Nephron (organoid): ENCODE results near the gene OXLD1.
A peak's percentile ranks its signal among the peaks of the same experiment; 100 is the strongest.

Source experiments
- H3K27ac Mint-ChIP-seq, 3 experiments: 2 replicates each; pipeline ENCODE4 v1.8.0; 2020; ENCODE audit warnings: mixed read lengths in 3 of 3, mild to moderate bottlenecking in 2 of 3, moderate library complexity in 1 of 3
- H3K27me3 Mint-ChIP-seq: 2 replicates; pipeline ENCODE4 v1.8.0; 2021; ENCODE audit warnings: low read depth, mild to moderate bottlenecking, moderate library complexity, mixed read lengths
- H3K36me3 Mint-ChIP-seq: 2 replicates; pipeline ENCODE4 v1.8.0; 2020; ENCODE audit warnings: low read depth, mixed read lengths
- H3K4me1 Mint-ChIP-seq: 2 replicates; pipeline ENCODE4 v1.8.0; 2020; ENCODE audit warnings: mixed read lengths
- H3K4me3 Mint-ChIP-seq, 3 experiments: 2 replicates each; pipeline ENCODE4 v1.8.0; 2020; ENCODE audit warnings: mild to moderate bottlenecking in 3 of 3, mixed read lengths in 3 of 3, moderate library complexity in 2 of 3
- H3K9me3 Mint-ChIP-seq: 2 replicates; pipeline ENCODE4 v1.8.0; 2020; ENCODE audit warnings: mixed read lengths
- TF ChIP-seq, protein P1 (sequence below), 3 experiments: fragments of 200-600 bp; sonication (generic); IDR thresholded peaks; one replicate each; pipeline ENCODE4 v1.5.0; 2021; ENCODE audit warnings: antibody characterized with exemption in 3 of 3; ENCODE audit not compliant: unreplicated experiment in 3 of 3

Gene OXLD1

DNA sequence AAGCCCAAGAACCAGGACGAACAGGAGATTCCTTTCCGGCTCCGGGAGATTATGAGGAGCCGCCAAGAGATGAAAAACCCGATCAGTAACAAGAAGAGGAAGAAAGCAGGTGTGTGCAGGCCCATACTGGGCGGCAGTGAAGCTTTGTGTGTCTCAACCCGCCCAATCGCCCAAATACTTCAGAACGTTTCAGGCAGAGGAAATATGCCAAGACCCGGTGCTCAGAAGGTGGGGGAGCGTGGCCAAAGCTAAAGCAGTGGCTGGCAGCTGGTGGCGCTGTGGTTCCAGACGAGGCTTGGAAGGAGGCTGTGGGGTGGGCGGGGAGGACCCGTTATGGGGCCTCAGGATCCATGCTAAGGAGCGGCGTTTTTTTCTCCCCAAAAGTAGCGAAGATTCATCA lies 1.3 kb upstream of the OXLD1 start:
- Mint-ChIP-seq H3K9me3 (no peaks in the 10 kb centered on the region), H3K27ac (no peak overlapping the region), H3K36me3 (peaks cover 24% of the 10 kb centered on the region), H3K4me3 (peak overlapping the region; percentile 88 to 95 (median 94)), H3K27me3 (no peaks in the 10 kb centered on the region), H3K4me1 (peaks cover 21% of the 10 kb centered on the region)
- TF ChIP-seq, protein P1, sequence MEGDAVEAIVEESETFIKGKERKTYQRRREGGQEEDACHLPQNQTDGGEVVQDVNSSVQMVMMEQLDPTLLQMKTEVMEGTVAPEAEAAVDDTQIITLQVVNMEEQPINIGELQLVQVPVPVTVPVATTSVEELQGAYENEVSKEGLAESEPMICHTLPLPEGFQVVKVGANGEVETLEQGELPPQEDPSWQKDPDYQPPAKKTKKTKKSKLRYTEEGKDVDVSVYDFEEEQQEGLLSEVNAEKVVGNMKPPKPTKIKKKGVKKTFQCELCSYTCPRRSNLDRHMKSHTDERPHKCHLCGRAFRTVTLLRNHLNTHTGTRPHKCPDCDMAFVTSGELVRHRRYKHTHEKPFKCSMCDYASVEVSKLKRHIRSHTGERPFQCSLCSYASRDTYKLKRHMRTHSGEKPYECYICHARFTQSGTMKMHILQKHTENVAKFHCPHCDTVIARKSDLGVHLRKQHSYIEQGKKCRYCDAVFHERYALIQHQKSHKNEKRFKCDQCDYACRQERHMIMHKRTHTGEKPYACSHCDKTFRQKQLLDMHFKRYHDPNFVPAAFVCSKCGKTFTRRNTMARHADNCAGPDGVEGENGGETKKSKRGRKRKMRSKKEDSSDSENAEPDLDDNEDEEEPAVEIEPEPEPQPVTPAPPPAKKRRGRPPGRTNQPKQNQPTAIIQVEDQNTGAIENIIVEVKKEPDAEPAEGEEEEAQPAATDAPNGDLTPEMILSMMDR (IDR thresholded peaks at IDR 0.05; ENCODE audit: unreplicated experiment in 3 of 3): no peak

DNA sequence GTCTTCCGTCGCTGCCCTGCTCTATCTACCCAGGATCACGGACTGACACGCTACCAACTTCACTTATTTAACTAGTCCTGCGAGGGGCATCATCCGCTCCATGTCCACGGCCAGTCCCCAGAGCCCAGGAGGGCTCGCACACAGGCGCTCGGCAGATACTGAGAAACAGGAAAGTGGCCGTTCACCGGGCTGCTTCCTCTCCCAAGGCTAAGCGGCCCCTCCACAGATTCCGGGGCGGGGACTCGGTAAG lies 388 bp downstream of the OXLD1 start:
- H3K27me3 Mint-ChIP-seq: no peaks in the 10 kb centered on the region
- H3K27ac Mint-ChIP-seq: peak overlapping the region; percentile 88 to 96 (median 94)
- peaks cover 13% of the 10 kb centered on the region for H3K36me3 Mint-ChIP-seq
- H3K9me3 Mint-ChIP-seq: no peaks in the 10 kb centered on the region
- peaks cover 21% of the 10 kb centered on the region for H3K4me1 Mint-ChIP-seq
- H3K4me3 Mint-ChIP-seq: peak overlapping the region; percentile 91 to 95 (median 92)
- TF ChIP-seq, protein P1 (IDR thresholded peaks at IDR 0.05; ENCODE audit: unreplicated experiment in 3 of 3): no peak

DNA sequence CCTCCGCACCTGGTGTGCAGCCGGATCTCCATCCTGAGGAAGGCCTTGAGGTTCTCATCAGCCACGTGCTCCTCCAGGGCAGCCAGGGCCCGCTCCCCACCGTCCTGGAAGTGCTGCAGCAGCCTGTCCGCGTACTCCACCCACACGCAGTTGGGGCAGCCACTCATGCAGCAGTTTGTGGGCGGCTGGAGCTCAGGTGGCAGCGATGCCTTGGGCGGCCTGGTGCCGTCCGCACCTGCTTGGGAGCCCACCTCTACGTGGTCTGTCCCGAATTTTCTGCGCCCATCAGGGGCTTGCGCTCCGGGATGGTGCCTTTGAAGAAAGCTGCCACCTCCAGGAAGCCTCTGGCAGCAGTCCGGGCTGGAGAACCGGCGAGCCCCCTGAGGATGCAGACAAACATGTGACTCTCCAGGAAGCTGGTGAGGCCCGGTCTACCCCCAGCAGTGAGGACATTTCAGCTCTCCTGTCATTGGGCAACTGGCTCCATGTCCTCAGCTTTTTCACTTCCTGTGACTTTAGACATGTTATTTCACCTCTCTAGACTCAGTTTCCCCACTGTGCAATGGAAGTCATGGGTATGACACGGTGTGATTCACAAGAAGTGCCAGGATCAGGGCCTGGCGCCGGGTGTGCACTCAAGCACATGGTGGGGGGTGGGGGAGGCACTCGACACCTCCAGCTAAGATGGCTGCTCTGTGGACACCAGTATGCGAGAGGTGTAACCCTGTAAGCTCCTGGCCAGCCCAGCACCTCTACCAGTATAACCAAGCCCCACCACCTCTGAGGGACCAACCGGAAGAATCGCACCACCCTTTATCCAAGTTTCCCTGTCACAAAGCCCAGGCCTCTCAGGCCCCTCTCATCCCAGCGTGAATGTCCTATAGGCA lies 957 bp downstream of the OXLD1 start:
- Mint-ChIP-seq H3K27ac (peak overlapping the region; percentile 88 to 96 (median 94)), H3K9me3 (no peaks in the 10 kb centered on the region), H3K4me1 (peaks cover 21% of the 10 kb centered on the region), H3K27me3 (no peaks in the 10 kb centered on the region), H3K36me3 (peaks cover 13% of the 10 kb centered on the region), H3K4me3 (peak overlapping the region; percentile 91 to 95 (median 92))
- TF ChIP-seq, protein P1 (IDR thresholded peaks at IDR 0.05; ENCODE audit: unreplicated experiment in 3 of 3): no peak

DNA sequence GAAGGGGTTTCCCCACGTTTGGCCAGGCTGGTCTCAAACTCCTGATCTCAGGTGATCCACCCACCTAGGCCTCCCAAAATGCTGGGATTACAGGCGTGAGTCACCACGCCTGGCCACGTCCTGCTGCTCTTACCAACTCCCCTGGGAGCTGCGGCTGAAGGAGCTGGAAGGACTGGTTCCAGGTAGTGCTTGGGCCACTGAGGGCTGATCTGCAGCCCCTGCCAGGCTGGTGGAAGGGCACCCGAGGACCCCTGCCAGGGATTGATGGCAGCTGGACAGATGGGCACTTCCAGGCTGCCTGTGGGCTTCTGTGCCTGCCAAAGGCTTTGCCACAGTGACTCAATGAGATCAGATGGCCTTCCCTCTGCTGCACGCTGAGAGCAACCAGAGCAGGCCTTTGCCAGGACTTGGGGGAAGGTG lies 2.3 kb downstream of the OXLD1 start:
- Mint-ChIP-seq H3K4me1 (peaks cover 21% of the 10 kb centered on the region), H3K36me3 (peaks cover 9% of the 10 kb centered on the region), H3K27me3 (no peaks in the 10 kb centered on the region)

DNA sequence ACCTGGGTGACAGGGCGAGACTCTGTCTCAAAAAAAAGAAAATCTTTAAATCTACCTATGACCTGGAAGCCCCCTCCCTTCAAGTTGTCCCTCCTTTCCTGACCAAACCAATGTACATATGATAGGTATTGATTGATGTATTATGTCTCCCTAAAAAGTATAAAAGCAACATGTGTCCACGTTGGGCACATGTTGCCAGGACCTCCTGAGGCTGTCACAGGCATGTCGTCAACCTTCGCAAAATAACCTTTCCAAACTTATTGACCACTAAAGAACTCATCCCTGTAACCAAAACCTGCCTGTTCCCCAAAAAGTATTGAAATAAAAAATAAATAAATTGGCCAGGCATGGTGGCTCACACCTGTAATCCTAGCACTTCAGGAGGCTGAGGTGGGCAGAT lies 4.4 kb downstream of the OXLD1 start:
- H3K36me3 Mint-ChIP-seq: no peaks in the 10 kb centered on the region
- no peak overlapping the region for H3K4me3 Mint-ChIP-seq
- H3K4me1 Mint-ChIP-seq: peaks cover 18% of the 10 kb centered on the region
- TF ChIP-seq, protein P1 (IDR thresholded peaks at IDR 0.05; ENCODE audit: unreplicated experiment in 3 of 3): no peak
- no peaks in the 10 kb centered on the region for H3K9me3 Mint-ChIP-seq
- no peak overlapping the region for H3K27ac Mint-ChIP-seq
- H3K27me3 Mint-ChIP-seq: no peaks in the 10 kb centered on the region

More for the DNA sequence above, 2.3 kb downstream of the OXLD1 start:
- Mint-ChIP-seq H3K27ac (no peak overlapping the region), H3K9me3 (no peaks in the 10 kb centered on the region), H3K4me3 (peak overlapping the region; percentile 25 to 52 (median 44))
- TF ChIP-seq, protein P1 (IDR thresholded peaks at IDR 0.05; ENCODE audit: unreplicated experiment in 3 of 3): no peak

DNA sequence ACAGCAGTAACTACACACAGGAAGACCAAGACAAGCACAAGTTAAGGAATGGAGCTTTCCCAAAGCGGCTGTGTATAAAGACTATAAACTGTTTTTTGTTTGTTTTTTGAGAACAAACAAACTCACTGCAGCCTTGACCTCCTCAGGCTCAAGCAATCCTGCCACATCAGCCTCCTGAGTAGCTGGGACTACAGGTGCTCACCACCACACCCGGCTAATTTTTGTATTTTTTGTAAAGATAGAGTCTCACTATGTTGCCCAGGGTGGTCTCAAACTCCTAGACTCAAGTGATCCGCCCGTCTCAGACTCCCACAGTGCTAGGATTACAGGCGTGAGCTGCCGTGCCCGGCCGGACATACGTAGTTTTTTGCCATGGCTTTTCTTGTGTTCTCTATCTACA lies 6.0 kb downstream of the OXLD1 start:
- no peak overlapping the region for H3K4me3 Mint-ChIP-seq
- no peaks in the 10 kb centered on the region for H3K36me3 Mint-ChIP-seq
- no peaks in the 10 kb centered on the region for H3K27me3 Mint-ChIP-seq
- TF ChIP-seq, protein P1 (IDR thresholded peaks at IDR 0.05; ENCODE audit: unreplicated experiment in 3 of 3): no peak
- peaks cover 6% of the 10 kb centered on the region for H3K4me1 Mint-ChIP-seq
- no peak overlapping the region for H3K27ac Mint-ChIP-seq
- H3K9me3 Mint-ChIP-seq: no peaks in the 10 kb centered on the region
